Esophagus muscularis mucosa (tissue), 4 donors: Measurements from ENCODE around the gene MGAM2. TPM values are rescaled to one million over a fixed set of nuclear protein-coding genes. Genes with fewer than 3 reads are reported as not detected.

Experiments
- DNase-seq: peaks from one replicate; pipeline ENCODE4 v3.0.0-alpha.2; 2017; ENCODE audit errors: extremely low spot score
- H3K27ac ChIP-seq, 4 donors: fragments of 200-600 bp; sonication (generic); replicated peaks in 1 of 4; 1 replicate in 3 of 4; 2 replicates in 1 of 4; pipeline ENCODE4 v1.5.1; 2016 to 2019; ENCODE audit warnings: mild to moderate bottlenecking in 1 of 4
- H3K27me3 ChIP-seq, 4 donors: fragments of 200-600 bp; sonication (generic); one replicate each; pipeline versions ENCODE4 v1.5.1 to v1.6.0; 2016 to 2019
- H3K36me3 ChIP-seq, 4 donors: fragments of 200-600 bp; sonication (generic); one replicate each; pipeline ENCODE4 v1.5.1; 2016 to 2019
- H3K4me1 ChIP-seq, 4 donors: fragments of 200-600 bp; sonication (generic); one replicate each; pipeline ENCODE4 v1.5.1; 2016 to 2019
- H3K4me3 ChIP-seq, 4 donors: fragments of 200-600 bp; sonication (generic); 1 replicate in 2 of 4; 2 replicates in 2 of 4; pipeline ENCODE4 v1.5.1; 2016 to 2019; ENCODE audit warnings: mild to moderate bottlenecking in 4 of 4, moderate library complexity in 1 of 4
- H3K9me3 ChIP-seq, 4 donors: fragments of 200-600 bp; sonication (generic); 1 replicate in 3 of 4; 2 replicates in 1 of 4; pipeline ENCODE4 v1.5.1; 2016 to 2019
- EP300 ChIP-seq: sonication (generic); formaldehyde crosslinking; IDR thresholded peaks from one replicate; pipeline ENCODE4 v1.6.1; 2017; ENCODE audit warnings: antibody characterized with exemption
- POLR2A ChIP-seq: fragments of 450-650 bp; IDR thresholded peaks from one replicate; pipeline ENCODE4 v1.6.1; 2017; ENCODE audit warnings: antibody characterized with exemption, moderate library complexity, mild to moderate bottlenecking, low read depth
- POLR2AphosphoS5 ChIP-seq, 2 donors: sonication (generic); formaldehyde crosslinking; IDR thresholded peaks; one replicate each; pipeline ENCODE4 v1.6.1; 2017; ENCODE audit warnings: antibody characterized with exemption in 2 of 2
- WGBS: methylation state at CpG from one replicate; pipeline ENCODE4 v1.1.5; 2018; 5-methylcytosine and 5-hydroxymethylcytosine counted together
- intact Hi-C: fragments of 100-400 bp; cut with DNase I; formaldehyde crosslinking; loops from one replicate; pipeline ENCODE4 v1.15.1; 2023
- total RNA-seq, 4 donors: library from RNA; depleted of rRNA; stranded (reverse); fragments of >200 nt; gene quantifications; one replicate each; pipeline versions ENCODE4 v1.1.0 to v1.2.1, GENCODE V29; 2016
- TF ChIP-seq, protein P1 (sequence below), 3 experiments: fragments of 200-600 bp in 2 of 3; fragments of 450-650 bp in 1 of 3; sonication (generic) in 2 of 3; IDR thresholded peaks; one replicate each; pipeline ENCODE4 v1.5.1; 2017 to 2019; ENCODE audit warnings: antibody characterized with exemption in 3 of 3, mild to moderate bottlenecking in 2 of 3, moderate library complexity in 1 of 3

The MGAM2 gene
- total RNA-seq, 4 donors from 2014 or later: under 0.01 to 0.11 TPM; not detected in 2

- H3K4me3 ChIP-seq: no peak overlapping the region
- no peak for DNase-seq
- H3K4me1 ChIP-seq: no peaks in the 10 kb centered on the region
- H3K27me3 ChIP-seq: peaks cover 0 to 4% (median 0%) of the 10 kb centered on the region in 4 donors
- TF ChIP-seq, protein P1, sequence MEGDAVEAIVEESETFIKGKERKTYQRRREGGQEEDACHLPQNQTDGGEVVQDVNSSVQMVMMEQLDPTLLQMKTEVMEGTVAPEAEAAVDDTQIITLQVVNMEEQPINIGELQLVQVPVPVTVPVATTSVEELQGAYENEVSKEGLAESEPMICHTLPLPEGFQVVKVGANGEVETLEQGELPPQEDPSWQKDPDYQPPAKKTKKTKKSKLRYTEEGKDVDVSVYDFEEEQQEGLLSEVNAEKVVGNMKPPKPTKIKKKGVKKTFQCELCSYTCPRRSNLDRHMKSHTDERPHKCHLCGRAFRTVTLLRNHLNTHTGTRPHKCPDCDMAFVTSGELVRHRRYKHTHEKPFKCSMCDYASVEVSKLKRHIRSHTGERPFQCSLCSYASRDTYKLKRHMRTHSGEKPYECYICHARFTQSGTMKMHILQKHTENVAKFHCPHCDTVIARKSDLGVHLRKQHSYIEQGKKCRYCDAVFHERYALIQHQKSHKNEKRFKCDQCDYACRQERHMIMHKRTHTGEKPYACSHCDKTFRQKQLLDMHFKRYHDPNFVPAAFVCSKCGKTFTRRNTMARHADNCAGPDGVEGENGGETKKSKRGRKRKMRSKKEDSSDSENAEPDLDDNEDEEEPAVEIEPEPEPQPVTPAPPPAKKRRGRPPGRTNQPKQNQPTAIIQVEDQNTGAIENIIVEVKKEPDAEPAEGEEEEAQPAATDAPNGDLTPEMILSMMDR (IDR thresholded peaks at IDR 0.05): no peak
- TF ChIP-seq POLR2A: no peak
- no peak for TF ChIP-seq EP300
- TF ChIP-seq POLR2AphosphoS5 (IDR thresholded peaks at IDR 0.05): no peak
- no peak overlapping the region for H3K27ac ChIP-seq
- intact Hi-C loops: no loop called here
- no peaks in the 10 kb centered on the region for H3K9me3 ChIP-seq
- no peaks in the 10 kb centered on the region for H3K36me3 ChIP-seq
- 59% methylated on average over 1 of the region's 1 CpG for WGBS
Observed at GRCh38 chr7:142112086-142112485, 568 bp downstream of the MGAM2 start.

DNA sequence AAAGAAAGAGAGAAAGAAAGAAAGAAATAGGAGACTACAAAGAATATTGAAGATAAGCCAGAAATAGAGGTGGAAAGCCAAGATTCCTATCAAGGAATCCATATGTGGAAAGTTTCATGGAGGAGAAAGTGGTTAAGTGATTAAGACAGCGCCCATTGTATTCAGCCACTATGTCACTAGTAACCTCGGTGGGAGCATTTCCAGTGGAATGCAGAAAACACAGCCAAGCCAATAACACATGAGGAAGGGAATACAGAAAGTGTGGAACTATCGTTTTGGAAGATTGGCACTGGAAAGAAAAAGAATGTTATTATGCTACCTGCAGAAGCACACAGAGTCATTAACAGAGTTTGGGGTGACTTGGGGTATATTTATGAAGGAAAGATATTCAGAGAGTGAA, 2.7 kb downstream of the MGAM2 start:
- H3K27ac ChIP-seq: no peak overlapping the region
- 58% methylated on average over 3 of the region's 3 CpGs for WGBS
- intact Hi-C loops: no loop called here
- no peaks in the 10 kb centered on the region for H3K4me1 ChIP-seq
- TF ChIP-seq POLR2A (no peak), EP300 (no peak), POLR2AphosphoS5 (IDR thresholded peaks at IDR 0.05) (no peak)
- TF ChIP-seq, protein P1 (IDR thresholded peaks at IDR 0.05): no peak
- no peak overlapping the region for H3K4me3 ChIP-seq
- peaks cover 0 to 4% (median 0%) of the 10 kb centered on the region in 4 donors for H3K27me3 ChIP-seq
- no peaks in the 10 kb centered on the region for H3K36me3 ChIP-seq
- H3K9me3 ChIP-seq: no peaks in the 10 kb centered on the region
- DNase-seq: no peak

DNA sequence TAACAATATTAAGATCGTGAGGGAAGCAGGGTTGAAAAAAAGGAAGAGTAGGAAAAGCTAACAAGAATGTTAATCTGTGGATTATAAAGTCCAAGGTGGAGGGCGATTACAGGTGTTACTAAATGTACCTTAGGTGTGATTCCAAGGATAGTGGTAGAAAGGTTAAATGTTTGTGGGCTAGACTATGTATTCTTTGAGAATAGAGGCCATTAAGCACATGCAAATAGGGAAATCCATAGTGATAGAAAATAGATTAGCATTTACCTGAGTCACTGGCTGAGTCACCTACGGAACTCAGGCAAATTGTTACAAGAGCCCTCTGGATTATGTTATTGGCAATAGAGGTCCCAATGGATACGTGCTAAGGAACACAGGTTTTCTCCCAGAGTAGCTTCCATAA, 9.0 kb downstream of the MGAM2 start:
- 61% methylated on average over 4 of the region's 4 CpGs for WGBS
- Histone ChIP-seq H3K36me3 (no peaks in the 10 kb centered on the region), H3K4me3 (no peak overlapping the region), H3K9me3 (no peaks in the 10 kb centered on the region), H3K27me3 (no peaks in the 10 kb centered on the region), H3K4me1 (no peaks in the 10 kb centered on the region), H3K27ac (no peak overlapping the region)
- no peak for DNase-seq
- TF ChIP-seq, protein P1 (IDR thresholded peaks at IDR 0.05): no peak
- no peak for TF ChIP-seq POLR2AphosphoS5 (IDR thresholded peaks at IDR 0.05)
- no peak for TF ChIP-seq POLR2A
- TF ChIP-seq EP300: no peak
- intact Hi-C loops: no loop called here

- H3K27ac ChIP-seq: no peak overlapping the region
- H3K36me3 ChIP-seq: no peaks in the 10 kb centered on the region
- DNase-seq: no peak
- TF ChIP-seq POLR2AphosphoS5 (IDR thresholded peaks at IDR 0.05) (no peak), POLR2A (no peak), EP300 (no peak)
- TF ChIP-seq, protein P1 (IDR thresholded peaks at IDR 0.05): no peak
- 92% methylated on average over 3 of the region's 3 CpGs for WGBS
- no peaks in the 10 kb centered on the region for H3K4me1 ChIP-seq
- H3K27me3 ChIP-seq: no peaks in the 10 kb centered on the region
- H3K9me3 ChIP-seq: no peaks in the 10 kb centered on the region
- H3K4me3 ChIP-seq: no peak overlapping the region
- intact Hi-C loops: no loop called here
Observed at GRCh38 chr7:142123184-142123583, 11.7 kb downstream of the MGAM2 start.

DNA sequence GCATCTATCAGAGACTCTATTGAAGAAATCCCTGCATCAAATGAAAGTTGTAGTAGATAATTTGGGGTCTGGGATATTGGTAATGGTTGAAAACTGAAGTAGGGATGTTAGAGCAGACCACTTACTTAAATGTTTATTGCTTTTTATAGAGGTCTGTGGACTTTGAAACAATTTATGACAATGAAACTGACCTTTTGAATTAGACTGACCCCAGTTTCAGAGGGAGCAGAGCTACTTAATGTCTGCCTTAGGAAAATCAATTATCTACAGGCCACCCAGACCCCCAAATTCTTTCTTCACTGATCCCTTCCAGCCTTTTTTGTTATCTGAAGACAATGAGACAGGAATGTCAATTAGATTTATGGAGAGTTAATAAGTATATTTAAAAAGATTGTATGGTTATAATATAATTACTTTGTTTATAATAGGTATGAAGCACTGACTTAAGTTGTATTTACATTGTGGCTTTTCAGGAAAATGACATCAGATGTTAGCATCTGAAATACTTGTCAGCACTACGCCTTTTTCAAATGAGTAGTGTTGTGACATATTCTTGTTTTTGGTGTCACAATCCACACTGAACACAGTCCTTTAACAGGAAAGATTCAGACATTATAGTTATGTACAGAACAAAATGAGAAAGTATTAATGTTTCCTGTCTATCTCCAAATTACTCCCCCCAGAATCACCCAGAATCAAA, 13.9 kb downstream of the MGAM2 start:
- Histone ChIP-seq H3K36me3 (no peaks in the 10 kb centered on the region), H3K4me1 (no peaks in the 10 kb centered on the region), H3K9me3 (no peaks in the 10 kb centered on the region), H3K4me3 (no peak overlapping the region), H3K27ac (no peak overlapping the region), H3K27me3 (no peaks in the 10 kb centered on the region)
- intact Hi-C loops: no loop called here
- TF ChIP-seq EP300: no peak
- no peak for TF ChIP-seq POLR2AphosphoS5 (IDR thresholded peaks at IDR 0.05)
- TF ChIP-seq, protein P1 (IDR thresholded peaks at IDR 0.05): no peak
- DNase-seq: no peak
- WGBS: 41% methylated on average over 1 of the region's 1 CpG
